ENCODE data around the gene ABCC1.

ABCC1 gene

DNA sequence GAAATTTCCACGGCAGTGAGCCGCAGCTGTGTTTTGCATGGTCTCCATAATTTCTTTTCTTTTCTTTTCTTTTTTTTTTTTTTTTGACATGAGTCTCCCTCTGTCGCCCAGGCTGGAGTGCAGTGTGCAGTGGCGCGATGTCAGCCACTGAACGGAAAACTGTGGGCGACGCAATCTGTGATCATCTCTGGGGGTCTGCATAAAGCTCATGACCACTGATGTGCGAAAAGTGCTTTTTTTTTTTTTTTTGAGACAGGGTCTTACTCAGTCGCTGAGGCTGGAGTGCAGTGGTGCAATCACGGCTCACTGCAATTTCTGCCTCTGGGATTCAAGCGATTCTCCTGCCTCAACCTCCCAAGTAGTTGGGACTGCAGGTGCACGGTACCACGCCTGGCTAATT is 156.2 kb downstream of the ABCC1 start:
- no peak for DNase-seq (ENCODE audit: low read depth, low spot score)
- Histone ChIP-seq H3K4me3 (ENCODE audit: insufficient read length, low read depth) (no peak overlapping the region), H3K9ac (ENCODE audit: insufficient read length, low read depth) (no peak overlapping the region), H3K9me3 (ENCODE audit: insufficient read depth, low read length) (peaks cover 6% of the 10 kb centered on the region; the same call in 1 of the 2 replicates), H3K36me3 (ENCODE audit: insufficient read depth, insufficient read length, low read length) (peaks cover 63% of the 10 kb centered on the region), H3K4me1 (ENCODE audit: insufficient read depth, insufficient read length) (peaks cover 5% of the 10 kb centered on the region), H3K27me3 (ENCODE audit: insufficient read depth, insufficient read length) (no peaks in the 10 kb centered on the region)
- no peak for TF ChIP-seq ZNF274 (IDR thresholded peaks at IDR 0.05; ENCODE audit: low read depth, low read length)
- TF ChIP-seq YY1 (IDR thresholded peaks at IDR 0.05; ENCODE audit: insufficient read depth, insufficient read length), result no peak
- TF ChIP-seq SUZ12 (IDR thresholded peaks at IDR 0.05; ENCODE audit: extremely low read depth, insufficient read depth, insufficient read length), result no peak

DNA sequence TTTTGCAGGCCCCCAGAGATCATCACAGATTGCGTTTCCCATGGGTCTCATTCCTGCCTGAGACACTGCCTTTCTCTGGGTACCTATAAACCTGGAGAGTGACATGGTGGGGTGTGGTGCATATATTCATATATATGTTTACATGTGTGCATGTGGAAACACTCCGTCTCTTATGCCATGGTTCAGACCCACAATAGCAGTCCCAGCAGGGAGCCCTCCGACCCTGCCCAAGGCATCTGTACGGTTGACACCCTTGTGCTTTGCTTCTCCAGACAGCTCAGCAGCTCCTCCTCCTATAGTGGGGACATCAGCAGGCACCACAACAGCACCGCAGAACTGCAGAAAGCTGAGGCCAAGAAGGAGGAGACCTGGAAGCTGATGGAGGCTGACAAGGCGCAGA is 157.1 kb downstream of the ABCC1 start:
- Histone ChIP-seq H3K4me1 (ENCODE audit: insufficient read depth, insufficient read length) (peaks cover 5% of the 10 kb centered on the region), H3K36me3 (ENCODE audit: insufficient read depth, insufficient read length, low read length) (peaks cover 64% of the 10 kb centered on the region), H3K27me3 (ENCODE audit: insufficient read depth, insufficient read length) (no peaks in the 10 kb centered on the region), H3K9me3 (ENCODE audit: insufficient read depth, low read length) (peaks cover 6% of the 10 kb centered on the region; the same call in 1 of the 2 replicates), H3K9ac (ENCODE audit: insufficient read length, low read depth) (no peak overlapping the region), H3K4me3 (ENCODE audit: insufficient read length, low read depth) (no peak overlapping the region)
- no peak for TF ChIP-seq ZNF274 (IDR thresholded peaks at IDR 0.05; ENCODE audit: low read depth, low read length)
- no peak for TF ChIP-seq YY1 (IDR thresholded peaks at IDR 0.05; ENCODE audit: insufficient read depth, insufficient read length)
- TF ChIP-seq SUZ12 (IDR thresholded peaks at IDR 0.05; ENCODE audit: extremely low read depth, insufficient read depth, insufficient read length), result no peak
- no peak for DNase-seq (ENCODE audit: low read depth, low spot score)

DNA sequence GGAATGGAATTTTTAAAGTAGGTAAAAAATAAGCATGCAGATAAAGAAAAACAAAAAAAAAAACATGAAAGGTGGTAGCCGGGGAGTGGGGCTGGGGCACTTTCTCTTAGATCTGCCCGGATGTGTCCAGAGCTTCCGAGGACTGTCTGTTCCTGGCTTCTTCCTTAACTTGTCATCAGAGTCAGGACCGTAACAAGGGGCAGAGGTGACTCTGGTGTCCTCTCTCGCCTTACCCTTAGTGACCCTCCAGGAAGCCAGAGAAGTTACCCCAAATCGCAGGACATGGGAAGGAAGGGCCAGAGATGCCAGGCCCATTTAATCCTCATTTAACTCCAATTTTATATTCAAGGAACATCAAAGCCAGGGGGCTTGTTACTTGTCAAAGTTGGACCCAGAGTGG is 158.4 kb downstream of the ABCC1 start:
- peaks cover 5% of the 10 kb centered on the region for H3K4me1 ChIP-seq (ENCODE audit: insufficient read depth, insufficient read length)
- no peak overlapping the region for H3K9ac ChIP-seq (ENCODE audit: insufficient read length, low read depth)
- peaks cover 64% of the 10 kb centered on the region for H3K36me3 ChIP-seq (ENCODE audit: insufficient read depth, insufficient read length, low read length)

DNA sequence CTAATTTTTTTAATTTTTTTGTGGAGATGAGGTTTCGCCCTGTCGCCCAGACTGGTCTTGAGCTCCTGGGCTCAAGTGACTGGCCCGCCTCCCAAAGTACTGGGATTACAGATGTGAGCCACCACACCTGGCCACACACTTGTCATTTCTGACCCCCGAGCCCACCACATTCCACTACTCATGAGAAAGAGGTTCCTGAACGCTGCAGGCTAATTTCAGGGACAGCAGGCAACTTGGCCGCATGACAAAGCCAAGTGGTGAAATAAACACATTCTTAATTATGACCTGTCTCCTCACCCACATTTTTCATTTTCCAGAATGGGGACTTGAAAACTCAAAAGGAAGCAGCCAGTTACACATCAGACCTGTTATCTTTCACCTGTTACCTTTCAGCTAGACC is 159.3 kb downstream of the ABCC1 start:
- H3K4me3 ChIP-seq (ENCODE audit: insufficient read length, low read depth), result no peak overlapping the region
- H3K4me1 ChIP-seq (ENCODE audit: insufficient read depth, insufficient read length), result peaks cover 5% of the 10 kb centered on the region
- H3K36me3 ChIP-seq (ENCODE audit: insufficient read depth, insufficient read length, low read length), result peaks cover 66% of the 10 kb centered on the region
- no peaks in the 10 kb centered on the region for H3K27me3 ChIP-seq (ENCODE audit: insufficient read depth, insufficient read length)
- no peak for DNase-seq (ENCODE audit: low read depth, low spot score)
- no peak overlapping the region for H3K9ac ChIP-seq (ENCODE audit: insufficient read length, low read depth)
- H3K9me3 ChIP-seq (ENCODE audit: insufficient read depth, low read length), result peaks cover 5% of the 10 kb centered on the region; the same call in 1 of the 2 replicates
- TF ChIP-seq YY1 (IDR thresholded peaks at IDR 0.05; ENCODE audit: insufficient read depth, insufficient read length), result no peak
- no peak for TF ChIP-seq SUZ12 (IDR thresholded peaks at IDR 0.05; ENCODE audit: extremely low read depth, insufficient read depth, insufficient read length)
- no peak for TF ChIP-seq ZNF274 (IDR thresholded peaks at IDR 0.05; ENCODE audit: low read depth, low read length)

More for the DNA sequence above, 158.4 kb downstream of the ABCC1 start:
- DNase-seq (ENCODE audit: low read depth, low spot score), result no peak
- Histone ChIP-seq H3K27me3 (ENCODE audit: insufficient read depth, insufficient read length) (no peaks in the 10 kb centered on the region), H3K9me3 (ENCODE audit: insufficient read depth, low read length) (peaks cover 6% of the 10 kb centered on the region; the same call in 1 of the 2 replicates), H3K4me3 (ENCODE audit: insufficient read length, low read depth) (no peak overlapping the region)
- TF ChIP-seq ZNF274 (IDR thresholded peaks at IDR 0.05; ENCODE audit: low read depth, low read length) (no peak), SUZ12 (IDR thresholded peaks at IDR 0.05; ENCODE audit: extremely low read depth, insufficient read depth, insufficient read length) (no peak), YY1 (IDR thresholded peaks at IDR 0.05; ENCODE audit: insufficient read depth, insufficient read length) (no peak)

DNA sequence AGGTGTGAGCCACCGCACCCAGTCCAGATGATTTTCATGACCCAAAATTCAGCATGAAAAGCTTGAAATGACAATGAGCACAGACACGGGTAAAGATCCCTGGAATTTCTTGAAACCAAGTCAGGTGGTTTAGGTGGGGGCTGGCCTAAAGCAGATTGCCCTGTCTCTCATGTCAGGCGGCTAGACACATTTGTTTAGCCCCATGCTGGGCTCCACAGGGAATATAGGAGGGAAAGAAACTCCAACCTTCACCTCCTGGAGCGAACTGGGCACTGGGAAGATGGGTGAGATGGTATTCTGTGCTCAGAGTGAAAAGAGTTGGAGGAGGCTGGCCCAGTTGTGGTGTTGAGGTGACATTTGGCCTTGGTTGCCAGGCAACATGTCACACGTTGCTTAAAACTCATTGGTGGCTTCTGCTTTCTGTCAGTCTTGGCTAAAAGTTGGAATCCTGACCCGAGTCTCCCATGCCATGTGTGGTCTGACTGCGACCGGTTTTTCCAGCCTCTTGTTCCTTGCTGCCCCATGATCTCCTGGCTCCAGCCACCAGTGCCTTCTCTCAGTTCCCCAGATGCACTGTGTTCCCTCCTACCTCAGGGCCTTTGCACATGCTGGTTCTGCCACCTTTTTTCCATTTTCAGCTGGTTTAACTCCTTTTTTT is 160.2 kb downstream of the ABCC1 start:
- Histone ChIP-seq H3K27me3 (ENCODE audit: insufficient read depth, insufficient read length) (no peaks in the 10 kb centered on the region), H3K9me3 (ENCODE audit: insufficient read depth, low read length) (no peaks in the 10 kb centered on the region; the same call in 1 of the 2 replicates), H3K4me1 (ENCODE audit: insufficient read depth, insufficient read length) (peaks cover 5% of the 10 kb centered on the region), H3K36me3 (ENCODE audit: insufficient read depth, insufficient read length, low read length) (peaks cover 65% of the 10 kb centered on the region), H3K9ac (ENCODE audit: insufficient read length, low read depth) (no peak overlapping the region), H3K4me3 (ENCODE audit: insufficient read length, low read depth) (no peak overlapping the region)
- TF ChIP-seq SUZ12 (IDR thresholded peaks at IDR 0.05; ENCODE audit: extremely low read depth, insufficient read depth, insufficient read length), result no peak
- TF ChIP-seq YY1 (IDR thresholded peaks at IDR 0.05; ENCODE audit: insufficient read depth, insufficient read length), result no peak
- TF ChIP-seq ZNF274 (IDR thresholded peaks at IDR 0.05; ENCODE audit: low read depth, low read length), result no peak
- DNase-seq (ENCODE audit: low read depth, low spot score), result no peak

DNA sequence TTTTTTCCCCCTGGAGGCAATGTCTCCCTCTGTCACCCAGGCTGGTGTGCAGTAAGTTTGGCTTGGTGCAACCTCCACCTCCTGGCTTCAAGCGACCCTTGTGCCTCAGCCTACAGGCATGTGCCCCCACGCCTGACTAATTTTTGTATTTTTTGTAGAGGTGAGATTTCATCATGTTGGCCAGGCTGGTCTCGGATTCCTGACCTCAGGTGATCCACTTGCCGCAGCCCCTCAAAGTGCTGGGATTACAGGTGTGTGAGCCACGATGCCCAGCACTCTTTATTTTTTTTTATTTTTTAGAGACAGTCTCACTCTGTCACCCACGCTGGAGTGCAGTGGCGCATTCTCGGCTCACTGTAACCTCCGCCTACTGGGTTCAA is 160.7 kb downstream of the ABCC1 start:
- Histone ChIP-seq H3K9me3 (ENCODE audit: insufficient read depth, low read length) (no peaks in the 10 kb centered on the region), H3K9ac (ENCODE audit: insufficient read length, low read depth) (no peak overlapping the region)

DNA sequence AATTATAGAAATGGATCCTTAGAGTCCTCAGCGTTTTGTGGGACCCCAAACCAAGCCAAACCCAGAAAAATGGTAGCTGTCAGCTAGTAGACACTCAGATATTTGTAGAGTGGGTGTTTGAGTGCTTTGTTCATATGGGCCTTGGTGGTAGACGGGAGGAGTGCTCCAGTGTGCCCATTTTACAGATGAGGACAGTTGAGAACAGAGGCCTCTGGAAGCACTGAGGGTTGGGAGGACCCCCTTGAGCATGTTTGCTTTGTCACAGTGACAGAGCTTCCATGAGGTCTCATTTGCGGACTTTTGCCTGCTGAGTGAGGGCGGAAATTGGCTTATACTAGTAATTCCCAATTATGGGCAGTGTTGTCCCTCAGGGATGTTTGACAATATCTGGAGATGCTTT is 162.2 kb downstream of the ABCC1 start:
- no peaks in the 10 kb centered on the region for H3K27me3 ChIP-seq (ENCODE audit: insufficient read depth, insufficient read length)
- no peaks in the 10 kb centered on the region for H3K9me3 ChIP-seq (ENCODE audit: insufficient read depth, low read length)
- no peak overlapping the region for H3K9ac ChIP-seq (ENCODE audit: insufficient read length, low read depth)
- DNase-seq (ENCODE audit: low read depth, low spot score), result no peak
- H3K36me3 ChIP-seq (ENCODE audit: insufficient read depth, insufficient read length, low read length), result peaks cover 66% of the 10 kb centered on the region
- no peak overlapping the region for H3K4me3 ChIP-seq (ENCODE audit: insufficient read length, low read depth)
- TF ChIP-seq YY1 (IDR thresholded peaks at IDR 0.05; ENCODE audit: insufficient read depth, insufficient read length) (no peak), SUZ12 (IDR thresholded peaks at IDR 0.05; ENCODE audit: extremely low read depth, insufficient read depth, insufficient read length) (no peak), ZNF274 (IDR thresholded peaks at IDR 0.05; ENCODE audit: low read depth, low read length) (no peak)
- H3K4me1 ChIP-seq (ENCODE audit: insufficient read depth, insufficient read length), result peaks cover 5% of the 10 kb centered on the region

More for the DNA sequence above, 160.7 kb downstream of the ABCC1 start:
- Histone ChIP-seq H3K36me3 (ENCODE audit: insufficient read depth, insufficient read length, low read length) (peaks cover 67% of the 10 kb centered on the region), H3K27me3 (ENCODE audit: insufficient read depth, insufficient read length) (no peaks in the 10 kb centered on the region), H3K4me3 (ENCODE audit: insufficient read length, low read depth) (no peak overlapping the region), H3K4me1 (ENCODE audit: insufficient read depth, insufficient read length) (peaks cover 5% of the 10 kb centered on the region)
- no peak for TF ChIP-seq SUZ12 (IDR thresholded peaks at IDR 0.05; ENCODE audit: extremely low read depth, insufficient read depth, insufficient read length)
- TF ChIP-seq ZNF274 (IDR thresholded peaks at IDR 0.05; ENCODE audit: low read depth, low read length), result no peak
- no peak for TF ChIP-seq YY1 (IDR thresholded peaks at IDR 0.05; ENCODE audit: insufficient read depth, insufficient read length)
- DNase-seq (ENCODE audit: low read depth, low spot score), result no peak

Data from NT2/D1 (cell line).